K562 (cell line): ENCODE measurements around the gene GTPBP8. TPM values are rescaled to one million over a fixed set of nuclear protein-coding genes. Genes with fewer than 3 reads are reported as not detected.
A peak's percentile ranks its signal among the peaks of the same experiment; 100 is the strongest.

Experiments
- BHLHE40 ChIP-seq: IDR thresholded peaks from 2 replicates; pipeline ENCODE4 v1.6.1; 2011; ENCODE audit warnings: low read length, improper control_type of control experiment
- FIP1L1 ChIP-seq: fragments of 200-400 bp; formaldehyde crosslinking; IDR thresholded peaks from 2 replicates; pipeline ENCODE4 v1.6.1; 2018; ENCODE audit warnings: mild to moderate bottlenecking, low read depth, low read length; ENCODE audit not compliant: poor library complexity, severe bottlenecking
- MAFF ChIP-seq: IDR thresholded peaks from 2 replicates; pipeline ENCODE4 v1.6.1; 2012; ENCODE audit warnings: low read length, improper control_type of control experiment
- MBD2 ChIP-seq: sonication (generic); IDR thresholded peaks from 2 replicates; pipeline ENCODE4 v1.6.1; 2016; ENCODE audit warnings: low read depth, borderline replicate concordance
- MEF2D ChIP-seq: conservative IDR thresholded peaks from 2 replicates; pipeline ENCODE4 v1.6.1; 2016; ENCODE audit warnings: low read depth, missing genetic modification characterization, missing compliant biosample characterization
- MYC ChIP-seq, 2 experiments: fragments of 250-450 bp in 1 of 2; sonication (Bioruptor Pico) in 1 of 2; IDR thresholded peaks; 2 replicates each; pipeline versions ENCODE4 v1.5.1 to v1.6.1; 2012 to 2021; ENCODE audit warnings: low read depth in 2 of 2, borderline replicate concordance in 1 of 2, improper control_type of control experiment in 1 of 2, low read length in 1 of 2, mild to moderate bottlenecking in 1 of 2, moderate library complexity in 1 of 2
- SMAD3 ChIP-seq: fragments of 450-650 bp; formaldehyde crosslinking; conservative IDR thresholded peaks from 2 replicates; pipeline ENCODE4 v1.4.0; 2020; ENCODE audit warnings: mild to moderate bottlenecking
- TFAM ChIP-seq: fragments of 250-450 bp; sonication (Bioruptor Pico); conservative IDR thresholded peaks from 2 replicates; pipeline ENCODE4 v1.5.0; 2021; ENCODE audit warnings: mild to moderate bottlenecking, moderate library complexity
- polyA plus RNA-seq, 8 experiments: library from polyadenylated mRNA; depleted of rRNA in 4 of 8; stranded (reverse) in 5 of 8; unstranded in 3 of 8; fragments of >200 nt; fragmentation: Nextera tagmentation in 2 of 8; fragmentation: Illumina TruSeq in 1 of 8; extraction: Ambion mirVana in 2 of 8; extraction: Trizol in 1 of 8; gene quantifications; 2 replicates each; pipeline versions ENCODE4 v1.2.1 to v1.2.3, GENCODE V29; 2011 to 2014; ENCODE audit warnings: inconsistent platforms in 1 of 8, missing spikeins in 1 of 8
- total RNA-seq, 7 experiments: library from RNA; depleted of rRNA in 6 of 7; stranded (reverse); fragments of >200 nt in 6 of 7; fragmentation: Illumina TruSeq in 2 of 7; extraction: Trizol in 2 of 7; gene quantifications; 2 replicates each; pipeline versions ENCODE4 v1.2.1 to v1.2.3, GENCODE V29; 2011 to 2021; ENCODE audit warnings: low replicate concordance in 1 of 7
- TF ChIP-seq, protein P1 (sequence below), 2 experiments: fragments of 450-650 bp; formaldehyde crosslinking in 1 of 2; IDR thresholded peaks; 2 replicates each; pipeline versions ENCODE4 v1.4.0 to v1.6.1; 2014 to 2020; ENCODE audit warnings: mild to moderate bottlenecking in 2 of 2, borderline replicate concordance in 1 of 2, low read depth in 1 of 2
- TF ChIP-seq, protein P2 (sequence below): fragments of 250-450 bp; sonication (Bioruptor Pico); IDR thresholded peaks from 2 replicates; pipeline ENCODE4 v1.8.0; 2022; ENCODE audit warnings: moderate library complexity, mild to moderate bottlenecking, inconsistent platforms
- TF ChIP-seq, protein P3 (sequence below): sonication (generic); formaldehyde crosslinking; IDR thresholded peaks from 2 replicates; pipeline ENCODE4 v1.8.0; 2023; ENCODE audit warnings: missing genetic modification reagents, mild to moderate bottlenecking, borderline replicate concordance

GTPBP8 gene
- total and polyA plus RNA-seq, 9 of the 15 experiments (the other 6 are each of a cell fraction or from before 2014, with no cell fraction given): 14.0 to 33.3 (median 20.8) TPM

DNA sequence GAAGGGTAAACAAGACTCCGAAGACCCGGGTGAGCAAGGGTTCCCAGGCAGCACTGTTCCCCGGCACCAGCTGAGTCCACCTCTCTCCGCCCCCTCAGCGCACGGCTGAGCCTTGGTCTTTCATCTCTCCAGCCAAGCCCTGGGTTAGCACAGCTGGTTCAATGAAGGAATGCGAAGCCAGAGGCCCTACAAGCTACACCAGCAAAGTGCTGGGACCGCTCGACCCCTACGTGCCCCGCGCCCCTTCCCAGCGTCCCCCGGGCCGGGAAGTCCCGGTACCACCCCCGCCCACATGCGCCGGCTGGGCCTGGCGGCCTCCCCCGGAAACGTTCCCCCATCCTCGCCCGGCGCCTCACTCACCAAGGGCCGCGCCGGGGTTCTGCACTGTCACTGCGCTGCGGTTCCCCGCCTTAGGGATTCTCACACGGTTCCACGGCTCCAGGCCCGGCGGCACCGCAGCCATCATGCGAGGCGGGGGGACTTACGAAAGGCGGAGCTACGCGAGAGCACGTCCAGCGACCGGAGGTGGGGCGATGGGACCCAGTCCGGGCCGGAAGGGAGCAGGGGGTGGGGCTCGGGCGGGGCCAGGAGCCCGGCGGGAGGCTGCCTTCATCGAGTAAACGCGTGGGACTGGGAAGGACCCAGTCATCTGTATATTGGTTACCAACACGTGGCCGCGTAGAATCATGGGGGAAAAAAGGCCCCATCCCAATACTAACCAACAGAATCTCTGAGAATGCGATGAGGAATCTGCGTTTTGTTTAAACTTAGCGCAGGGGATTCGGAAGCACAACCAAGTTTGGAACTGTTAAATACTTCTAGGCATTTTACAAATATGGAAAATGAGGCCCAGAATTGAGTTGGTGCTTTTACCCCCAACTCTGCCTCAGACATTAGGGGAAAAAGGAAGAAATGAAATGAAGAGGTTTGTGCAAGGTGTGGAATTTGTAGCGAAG lies 28.7 kb downstream of the GTPBP8 start (continued):
- TF ChIP-seq, protein P1, sequence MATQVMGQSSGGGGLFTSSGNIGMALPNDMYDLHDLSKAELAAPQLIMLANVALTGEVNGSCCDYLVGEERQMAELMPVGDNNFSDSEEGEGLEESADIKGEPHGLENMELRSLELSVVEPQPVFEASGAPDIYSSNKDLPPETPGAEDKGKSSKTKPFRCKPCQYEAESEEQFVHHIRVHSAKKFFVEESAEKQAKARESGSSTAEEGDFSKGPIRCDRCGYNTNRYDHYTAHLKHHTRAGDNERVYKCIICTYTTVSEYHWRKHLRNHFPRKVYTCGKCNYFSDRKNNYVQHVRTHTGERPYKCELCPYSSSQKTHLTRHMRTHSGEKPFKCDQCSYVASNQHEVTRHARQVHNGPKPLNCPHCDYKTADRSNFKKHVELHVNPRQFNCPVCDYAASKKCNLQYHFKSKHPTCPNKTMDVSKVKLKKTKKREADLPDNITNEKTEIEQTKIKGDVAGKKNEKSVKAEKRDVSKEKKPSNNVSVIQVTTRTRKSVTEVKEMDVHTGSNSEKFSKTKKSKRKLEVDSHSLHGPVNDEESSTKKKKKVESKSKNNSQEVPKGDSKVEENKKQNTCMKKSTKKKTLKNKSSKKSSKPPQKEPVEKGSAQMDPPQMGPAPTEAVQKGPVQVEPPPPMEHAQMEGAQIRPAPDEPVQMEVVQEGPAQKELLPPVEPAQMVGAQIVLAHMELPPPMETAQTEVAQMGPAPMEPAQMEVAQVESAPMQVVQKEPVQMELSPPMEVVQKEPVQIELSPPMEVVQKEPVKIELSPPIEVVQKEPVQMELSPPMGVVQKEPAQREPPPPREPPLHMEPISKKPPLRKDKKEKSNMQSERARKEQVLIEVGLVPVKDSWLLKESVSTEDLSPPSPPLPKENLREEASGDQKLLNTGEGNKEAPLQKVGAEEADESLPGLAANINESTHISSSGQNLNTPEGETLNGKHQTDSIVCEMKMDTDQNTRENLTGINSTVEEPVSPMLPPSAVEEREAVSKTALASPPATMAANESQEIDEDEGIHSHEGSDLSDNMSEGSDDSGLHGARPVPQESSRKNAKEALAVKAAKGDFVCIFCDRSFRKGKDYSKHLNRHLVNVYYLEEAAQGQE (IDR thresholded peaks at IDR 0.05; ENCODE audit: borderline replicate concordance): peak; percentile 54
- TF ChIP-seq, protein P1 (CRISPR knock-in tag; IDR thresholded peaks at IDR 0.05; ENCODE audit: low read depth): no peak
- TF ChIP-seq MBD2 (0 out of 2 replicates have a peak, but pooled peaks have one; percentile 41), SMAD3 (CRISPR knock-in tag) (no peak), MYC (IDR thresholded peaks at IDR 0.05; ENCODE audit: low read depth, low read length) (peak; percentile 93), MYC (CRISPR knock-in tag; IDR thresholded peaks at IDR 0.05; ENCODE audit: borderline replicate concordance, low read depth) (no peak), MAFF (no peak), FIP1L1 (peak; percentile 33), TFAM (CRISPR knock-in tag) (no peak), MEF2D (tag) (no peak), BHLHE40 (no peak)
- TF ChIP-seq, protein P2, sequence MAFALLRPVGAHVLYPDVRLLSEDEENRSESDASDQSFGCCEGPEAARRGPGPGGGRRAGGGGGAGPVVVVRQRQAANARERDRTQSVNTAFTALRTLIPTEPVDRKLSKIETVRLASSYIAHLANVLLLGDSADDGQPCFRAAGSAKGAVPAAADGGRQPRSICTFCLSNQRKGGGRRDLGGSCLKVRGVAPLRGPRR (CRISPR knock-in tag): no peak
- TF ChIP-seq, protein P3, sequence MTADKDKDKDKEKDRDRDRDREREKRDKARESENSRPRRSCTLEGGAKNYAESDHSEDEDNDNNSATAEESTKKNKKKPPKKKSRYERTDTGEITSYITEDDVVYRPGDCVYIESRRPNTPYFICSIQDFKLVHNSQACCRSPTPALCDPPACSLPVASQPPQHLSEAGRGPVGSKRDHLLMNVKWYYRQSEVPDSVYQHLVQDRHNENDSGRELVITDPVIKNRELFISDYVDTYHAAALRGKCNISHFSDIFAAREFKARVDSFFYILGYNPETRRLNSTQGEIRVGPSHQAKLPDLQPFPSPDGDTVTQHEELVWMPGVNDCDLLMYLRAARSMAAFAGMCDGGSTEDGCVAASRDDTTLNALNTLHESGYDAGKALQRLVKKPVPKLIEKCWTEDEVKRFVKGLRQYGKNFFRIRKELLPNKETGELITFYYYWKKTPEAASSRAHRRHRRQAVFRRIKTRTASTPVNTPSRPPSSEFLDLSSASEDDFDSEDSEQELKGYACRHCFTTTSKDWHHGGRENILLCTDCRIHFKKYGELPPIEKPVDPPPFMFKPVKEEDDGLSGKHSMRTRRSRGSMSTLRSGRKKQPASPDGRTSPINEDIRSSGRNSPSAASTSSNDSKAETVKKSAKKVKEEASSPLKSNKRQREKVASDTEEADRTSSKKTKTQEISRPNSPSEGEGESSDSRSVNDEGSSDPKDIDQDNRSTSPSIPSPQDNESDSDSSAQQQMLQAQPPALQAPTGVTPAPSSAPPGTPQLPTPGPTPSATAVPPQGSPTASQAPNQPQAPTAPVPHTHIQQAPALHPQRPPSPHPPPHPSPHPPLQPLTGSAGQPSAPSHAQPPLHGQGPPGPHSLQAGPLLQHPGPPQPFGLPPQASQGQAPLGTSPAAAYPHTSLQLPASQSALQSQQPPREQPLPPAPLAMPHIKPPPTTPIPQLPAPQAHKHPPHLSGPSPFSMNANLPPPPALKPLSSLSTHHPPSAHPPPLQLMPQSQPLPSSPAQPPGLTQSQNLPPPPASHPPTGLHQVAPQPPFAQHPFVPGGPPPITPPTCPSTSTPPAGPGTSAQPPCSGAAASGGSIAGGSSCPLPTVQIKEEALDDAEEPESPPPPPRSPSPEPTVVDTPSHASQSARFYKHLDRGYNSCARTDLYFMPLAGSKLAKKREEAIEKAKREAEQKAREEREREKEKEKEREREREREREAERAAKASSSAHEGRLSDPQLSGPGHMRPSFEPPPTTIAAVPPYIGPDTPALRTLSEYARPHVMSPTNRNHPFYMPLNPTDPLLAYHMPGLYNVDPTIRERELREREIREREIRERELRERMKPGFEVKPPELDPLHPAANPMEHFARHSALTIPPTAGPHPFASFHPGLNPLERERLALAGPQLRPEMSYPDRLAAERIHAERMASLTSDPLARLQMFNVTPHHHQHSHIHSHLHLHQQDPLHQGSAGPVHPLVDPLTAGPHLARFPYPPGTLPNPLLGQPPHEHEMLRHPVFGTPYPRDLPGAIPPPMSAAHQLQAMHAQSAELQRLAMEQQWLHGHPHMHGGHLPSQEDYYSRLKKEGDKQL: no peak
